Heart right ventricle (tissue), 16 donors: Measurements from ENCODE around the gene GAS6. TPM values are rescaled to one million over a fixed set of nuclear protein-coding genes. Genes with fewer than 3 reads are reported as not detected.

ENCODE experiments used
- ATAC-seq, 8 donors: fragments of 200-7000 bp; cut with Tn5 transposase; one replicate each; pipeline ENCODE4 v1.9.1; 2020; ENCODE audit warnings: mild to moderate bottlenecking in 8 of 8, moderate library complexity in 8 of 8, moderate number of reproducible peaks in 1 of 8
- DNase-seq, 2 donors: peaks; one replicate each; pipeline ENCODE4 v3.0.0-alpha.2; 2020
- H3K27ac ChIP-seq, 10 donors: fragments of 200-600 bp; sonication (generic) in 2 of 10; one replicate each; pipeline versions ENCODE4 v1.5.0 to v1.8.0; 2020 to 2022; ENCODE audit warnings: mild to moderate bottlenecking in 3 of 10
- H3K27me3 ChIP-seq, 7 donors: fragments of 200-600 bp; one replicate each; pipeline ENCODE4 v1.8.0; 2021 to 2022; ENCODE audit warnings: mild to moderate bottlenecking in 2 of 7
- H3K36me3 ChIP-seq, 9 donors: fragments of 200-600 bp; sonication (generic) in 1 of 9; one replicate each; pipeline versions ENCODE4 v1.5.0 to v1.8.0; 2020 to 2022; ENCODE audit warnings: mild to moderate bottlenecking in 2 of 9
- H3K4me1 ChIP-seq, 9 donors: fragments of 200-600 bp; sonication (generic) in 1 of 9; one replicate each; pipeline versions ENCODE4 v1.5.0 to v1.8.0; 2020 to 2022; ENCODE audit warnings: mild to moderate bottlenecking in 4 of 9
- H3K4me3 ChIP-seq, 10 donors: fragments of 200-600 bp; sonication (generic) in 2 of 10; one replicate each; pipeline versions ENCODE4 v1.5.0 to v1.8.0; 2020 to 2022; ENCODE audit warnings: mild to moderate bottlenecking in 7 of 10, moderate library complexity in 2 of 10
- H3K9me3 ChIP-seq, 11 donors: fragments of 200-600 bp in 10 of 11; sonication (generic) in 2 of 11; one replicate each; pipeline versions ENCODE4 v1.5.0 to v1.8.0; 2013 to 2022; ENCODE audit warnings: mild to moderate bottlenecking in 2 of 11, control low read depth in 1 of 11, moderate library complexity in 1 of 11
- CTCF ChIP-seq, 9 donors: fragments of 200-600 bp; sonication (generic) in 2 of 9; IDR thresholded peaks; one replicate each; pipeline versions ENCODE4 v1.5.0 to v1.8.0; 2021 to 2022; ENCODE audit warnings: antibody characterized with exemption in 9 of 9, mild to moderate bottlenecking in 5 of 9, moderate library complexity in 1 of 9
- WGBS, 2 donors: extraction: QIAGEN DNeasy Blood & Tissue Kit; methylation state at CpG; one replicate each; pipeline ENCODE4 v1.1.7; 2013; ENCODE audit warnings: inconsistent platforms in 1 of 2; 5-methylcytosine and 5-hydroxymethylcytosine counted together
- intact Hi-C, 10 donors: fragments of 100-400 bp; cut with DNase I; formaldehyde crosslinking; loops; one replicate each; pipeline versions ENCODE4 v1.11.1 to v1.14.2; 2022
- polyA plus RNA-seq, 2 donors: library from polyadenylated mRNA; stranded (reverse); fragments of 200-250 nt; gene quantifications; one replicate each; pipeline ENCODE4 v1.2.3, GENCODE V29; 2013
- total RNA-seq, 10 donors: library from RNA; stranded (reverse); fragmentation: NEBNext Ultra II Directional in 3 of 10; extraction: Animal tissue kit (Norgen Biotek cat#: 25700) in 3 of 10; gene quantifications; one replicate each; pipeline versions ENCODE4 v1.2.1 to v1.2.4, GENCODE V29; 2021 to 2023
- donor health status: Arrhythmogenic right ventricular cardiomyopathy.
- donor health status: ischemic (EF 13 %, LVEDD 7.1; RV severe dilation, severe dysfunction).
- donor health status: healthy with polysubstance abuse.
- donor health status: DM: no; HTN: yes; CAD: no.
- donor health status: DM: no; HTN: no; CAD: no.
- donor health status: ischemic (EF 25% LVEDD 6.9; RV normal size, moderate dysfunction).
- donor health status: ischemic (EF 25% LVEDD 5.7; RV mildly dilated, moderate dysfunction).
- donor health status: healthy.
- donor health status: DM: yes; HTN: yes; CAD: no.
- donor health status: Ischemic cardiomyopathy.
- donor health status: ischemic (EF 35%, LVEDD 5.7; RV mildly dilated, moderate dysfunction).
- donor health status: nonischemic (EF 11% LVEDD 7.7; RV severe dilation, severe dysfunction).
- donor health status: DM: yes; HTN: yes; CAD: no.
- donor health status: PGD.
- donor health status: ischemic (EF 29% LVEDD 5.4; RV normal size, mild dysfunction).
- donor health status: nonischemic (EF 23%, LVEDD 6.1; RV moderate dilation, normal function).

Gene GAS6
- total and polyA plus RNA-seq, 12 donors, result 113 to 280 (median 174) TPM

- WGBS, 2 donors, result 90% methylated on average over 30 of the region's 30 CpGs
- no peak for ATAC-seq
Observed at GRCh38 chr13:113845723-113846635, 17.9 kb downstream of the GAS6 start.

GRCh38 chr13:113845055-113845454 lies 18.8 kb downstream of the GAS6 start:
- intact Hi-C loops, result no loop called here
- no peaks in the 10 kb centered on the region for H3K27me3 ChIP-seq

More at GRCh38 chr13:113845723-113846635, 17.9 kb downstream of the GAS6 start:
- TF ChIP-seq CTCF (IDR thresholded peaks at IDR 0.05), result no peak
- Histone ChIP-seq H3K9me3 (no peaks in the 10 kb centered on the region), H3K4me3 (no peak overlapping the region), H3K27ac (no peak overlapping the region), H3K36me3 (peaks cover 0 to 66% (median 0%) of the 10 kb centered on the region in 9 donors), H3K27me3 (no peaks in the 10 kb centered on the region), H3K4me1 (peaks cover 28 to 93% (median 73%) of the 10 kb centered on the region in 9 donors)
- no peak for DNase-seq
- intact Hi-C loops, result no loop called here

GRCh38 chr13:113843864-113844556 lies 19.9 kb downstream of the GAS6 start:
- Histone ChIP-seq H3K27ac (peak overlapping the region in 8 of 10 donors; percentile 6 to 70 (median 60)), H3K27me3 (no peaks in the 10 kb centered on the region), H3K4me1 (peaks cover 36 to 93% (median 80%) of the 10 kb centered on the region in 9 donors), H3K9me3 (no peaks in the 10 kb centered on the region), H3K4me3 (no peak overlapping the region), H3K36me3 (peaks cover 0 to 77% (median 0%) of the 10 kb centered on the region in 9 donors)
- DNase-seq, result no peak
- TF ChIP-seq CTCF (IDR thresholded peaks at IDR 0.05), result no peak
- WGBS, 2 donors, result 51 to 63% methylated on average over 26 of the region's 26 CpGs
- intact Hi-C loops, result no loop called here
- peak in 6 of 8 donors; percentile 3 to 41 (median 10) for ATAC-seq

More at GRCh38 chr13:113845055-113845454, 18.8 kb downstream of the GAS6 start:
- no peak for ATAC-seq
- peaks cover 0 to 70% (median 0%) of the 10 kb centered on the region in 9 donors for H3K36me3 ChIP-seq
- H3K9me3 ChIP-seq, result no peaks in the 10 kb centered on the region
- peak overlapping the region in 1 of 10 donors; percentile 70 for H3K27ac ChIP-seq
- no peak overlapping the region for H3K4me3 ChIP-seq
- WGBS, 2 donors, result 89 to 91% methylated on average over 13 of the region's 13 CpGs
- TF ChIP-seq CTCF (IDR thresholded peaks at IDR 0.05), result no peak
- DNase-seq, result no peak
- H3K4me1 ChIP-seq, result peaks cover 32 to 93% (median 76%) of the 10 kb centered on the region in 9 donors

- WGBS, 2 donors, result 58 to 73% methylated on average over 30 of the region's 30 CpGs
- DNase-seq, result peak in 1 of 2 donors; percentile 37
Observed at GRCh38 chr13:113843063-113843654, 20.7 kb downstream of the GAS6 start.

More at GRCh38 chr13:113843063-113843654, 20.7 kb downstream of the GAS6 start:
- peaks cover 41 to 93% (median 80%) of the 10 kb centered on the region in 9 donors for H3K4me1 ChIP-seq
- no peaks in the 10 kb centered on the region for H3K27me3 ChIP-seq
- intact Hi-C loops, result no loop called here
- TF ChIP-seq CTCF (IDR thresholded peaks at IDR 0.05), result no peak
- peaks cover 0 to 76% (median 0%) of the 10 kb centered on the region in 9 donors for H3K36me3 ChIP-seq
- peak overlapping the region in 8 of 10 donors; percentile 6 to 70 (median 60) for H3K27ac ChIP-seq
- no peak overlapping the region for H3K4me3 ChIP-seq
- peak; percentile 12 to 66 (median 42) for ATAC-seq
- H3K9me3 ChIP-seq, result no peaks in the 10 kb centered on the region
